NCI-H748 (cell line): Measurements from ENCODE around the gene LYPD3.

ENCODE experiments used
- DNase-seq: peaks from one replicate; lab custom pipeline; 2025; ENCODE audit not compliant: unreplicated experiment; lab: John Stamatoyannopoulos, UW

The LYPD3 gene

DNA sequence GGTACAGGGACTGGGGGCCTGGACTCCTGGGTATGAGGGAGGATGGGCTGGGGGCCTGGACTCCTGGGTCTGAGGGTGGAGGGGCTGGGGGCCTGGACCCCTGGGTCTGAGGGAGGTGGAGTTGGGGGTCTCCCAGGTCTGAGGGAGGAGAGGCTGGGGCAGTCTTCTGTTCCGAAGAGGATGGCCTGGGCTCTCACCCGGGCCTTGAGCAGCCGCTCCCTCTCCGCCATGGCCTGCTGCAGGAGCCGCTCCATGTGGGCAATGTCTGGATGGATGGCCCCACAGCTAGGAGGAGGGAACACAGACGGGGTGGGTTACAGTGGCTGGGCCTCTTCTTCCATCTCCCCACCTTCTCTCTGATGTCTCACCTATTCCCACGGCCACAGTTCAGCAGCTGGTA is 21.0 kb upstream of the LYPD3 start:
- no peak for DNase-seq

DNA sequence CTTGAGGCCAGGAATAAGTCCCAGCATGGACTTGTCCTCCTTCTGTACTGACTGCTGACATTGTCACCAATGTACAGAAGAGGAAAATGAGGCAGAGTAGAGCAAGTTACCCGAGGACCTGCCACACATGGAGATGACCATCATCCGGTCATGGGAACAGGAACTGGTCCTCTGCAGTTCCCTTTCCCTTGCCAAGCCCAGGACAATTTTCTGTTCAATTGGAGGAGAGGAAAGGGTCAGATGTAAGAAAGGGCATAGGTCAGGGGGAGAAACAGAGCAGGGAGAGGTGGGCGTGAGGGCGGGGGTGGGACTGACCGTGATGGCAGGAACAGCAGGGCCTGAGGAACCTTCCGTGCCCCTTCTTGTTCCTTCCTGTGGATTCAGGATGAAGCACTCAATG is 20.5 kb upstream of the LYPD3 start:
- DNase-seq = no peak

- DNase-seq = no peak
Observed at GRCh38 chr19:43483281-43483680, 17.9 kb upstream of the LYPD3 start.

DNA sequence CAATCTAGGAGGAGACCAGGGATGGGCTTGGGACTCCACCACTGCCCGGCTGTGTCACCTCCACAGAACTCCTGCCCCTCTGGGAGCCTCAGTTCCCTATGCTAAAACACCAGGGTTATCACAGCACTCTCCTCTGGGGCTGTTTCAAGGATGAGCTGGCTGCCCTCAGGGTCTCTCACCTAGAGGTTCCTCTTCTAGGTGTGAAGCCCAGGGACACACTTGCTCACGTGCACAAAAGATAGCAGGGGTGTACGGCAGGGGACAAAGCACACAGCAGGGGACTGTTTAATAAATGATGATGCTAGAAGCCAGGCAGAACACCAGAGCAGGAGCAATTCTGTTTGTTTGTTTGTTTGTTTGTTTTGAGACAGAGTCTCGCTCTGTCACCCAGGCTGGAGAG is 16.8 kb upstream of the LYPD3 start:
- no peak for DNase-seq

GRCh38 chr19:43481701-43482100 is 16.3 kb upstream of the LYPD3 start:
- DNase-seq = no peak

GRCh38 chr19:43480574-43480973 is 15.2 kb upstream of the LYPD3 start:
- DNase-seq = no peak

- DNase-seq = no peak
Observed at GRCh38 chr19:43479961-43480561, 14.7 kb upstream of the LYPD3 start.

DNA sequence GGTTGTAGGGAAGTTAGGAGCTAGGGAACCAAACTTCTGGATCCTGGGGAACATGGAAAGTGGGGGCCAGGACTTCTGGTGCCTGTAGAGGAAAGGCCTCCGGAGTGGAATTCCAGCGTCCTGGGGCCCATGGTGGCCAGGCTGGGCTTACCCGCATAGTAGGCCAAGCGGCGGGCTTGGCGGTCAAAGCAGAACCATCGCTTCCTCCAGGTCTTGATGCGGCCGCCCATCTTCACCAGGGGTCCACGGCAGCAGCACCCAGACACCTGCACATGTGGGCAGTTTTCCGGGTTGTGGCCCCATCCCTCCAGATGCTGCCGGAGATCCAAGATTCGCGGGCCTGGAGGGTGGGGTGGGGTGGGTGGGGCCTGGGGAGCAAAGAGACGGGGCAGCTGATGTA is 13.8 kb upstream of the LYPD3 start:
- no peak for DNase-seq

GRCh38 chr19:43478323-43478722 is 12.9 kb upstream of the LYPD3 start:
- DNase-seq = no peak

GRCh38 chr19:43476606-43477005 is 11.2 kb upstream of the LYPD3 start:
- DNase-seq = no peak

DNA sequence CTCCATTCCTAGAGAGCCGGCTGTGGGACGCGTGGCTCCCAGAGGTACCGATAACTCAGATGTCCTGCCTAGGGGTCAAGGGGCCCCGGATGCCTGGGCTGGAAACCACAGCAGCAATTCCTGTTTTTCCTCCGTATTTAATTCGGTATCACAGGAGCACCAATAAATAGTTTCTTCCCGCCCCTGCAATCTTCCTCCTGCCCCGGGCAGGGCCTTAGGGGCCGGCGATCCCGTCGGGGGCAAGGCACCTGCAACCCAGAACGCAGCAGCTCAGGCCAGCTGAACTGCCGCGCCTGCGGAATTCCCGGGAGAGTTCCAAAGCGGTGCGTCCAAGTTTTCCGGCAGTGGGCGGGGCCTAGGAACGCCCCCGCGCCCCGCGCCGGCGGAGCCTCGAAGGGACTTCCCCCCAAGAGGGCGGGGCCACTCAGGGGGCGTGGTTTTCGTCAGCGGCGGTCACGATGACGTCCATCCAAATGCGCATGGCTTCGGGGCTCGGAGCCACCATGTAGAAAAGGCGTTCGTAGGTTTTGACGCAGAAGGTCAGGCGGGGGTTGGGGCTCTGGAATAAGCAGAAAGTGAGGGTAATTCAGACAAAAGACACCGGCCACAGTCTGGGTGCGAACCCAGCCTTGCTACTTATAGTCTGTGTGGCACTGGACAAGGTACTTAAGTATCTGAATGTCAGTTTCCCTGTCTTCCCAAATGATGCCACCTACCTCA is 9.7 kb upstream of the LYPD3 start:
- DNase-seq = peak; percentile 94

DNA sequence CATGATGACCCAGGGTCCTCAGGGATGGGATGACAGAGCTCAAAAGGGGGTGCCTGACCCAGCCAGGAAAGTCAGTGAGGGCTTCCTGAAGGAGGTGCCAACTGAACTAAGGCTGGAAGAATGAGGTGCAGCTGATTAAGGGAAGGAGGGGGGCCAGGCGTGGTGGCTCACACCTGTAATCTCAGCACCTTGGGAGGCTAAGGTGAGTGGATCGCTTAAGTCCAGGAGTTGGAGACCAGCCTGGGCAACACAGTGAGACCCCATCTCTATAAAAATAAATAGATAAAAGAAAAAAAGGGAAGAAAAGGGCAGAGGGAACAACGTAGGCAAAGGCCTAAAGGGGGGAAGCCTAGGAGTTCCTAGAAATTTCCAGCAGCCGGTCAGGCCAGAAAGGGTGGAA is 9.1 kb upstream of the LYPD3 start:
- DNase-seq = no peak

GRCh38 chr19:43471091-43471490 is 5.7 kb upstream of the LYPD3 start:
- no peak for DNase-seq

- DNase-seq = no peak
Observed at GRCh38 chr19:43470288-43470687, 4.9 kb upstream of the LYPD3 start.

- DNase-seq = no peak
Observed at GRCh38 chr19:43469160-43469480, 3.7 kb upstream of the LYPD3 start.

- DNase-seq = no peak
Observed at GRCh38 chr19:43468354-43469159, 3.1 kb upstream of the LYPD3 start.

GRCh38 chr19:43467730-43468129 is 2.3 kb upstream of the LYPD3 start:
- DNase-seq = no peak

GRCh38 chr19:43467276-43467675 is 1.9 kb upstream of the LYPD3 start:
- DNase-seq = no peak

DNA sequence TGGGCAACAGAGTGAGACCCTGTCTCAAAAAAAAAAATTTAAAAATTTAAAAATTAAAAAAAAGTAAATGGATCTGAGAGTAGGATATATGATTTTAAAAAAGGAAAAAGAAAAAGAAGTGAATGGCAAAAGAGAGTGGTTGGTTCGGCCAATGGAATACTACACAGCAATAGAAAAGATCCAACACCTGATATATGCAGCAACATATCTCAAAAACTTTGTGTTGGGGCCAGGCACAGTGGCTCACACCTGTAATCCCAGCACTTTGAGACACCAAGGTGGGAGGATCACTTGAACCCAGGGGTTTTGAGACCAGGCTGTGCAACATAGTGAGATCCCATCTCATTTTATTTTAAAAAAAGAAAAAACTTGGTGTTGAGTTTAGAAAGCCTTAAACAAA is 1.4 kb upstream of the LYPD3 start:
- no peak for DNase-seq

DNA sequence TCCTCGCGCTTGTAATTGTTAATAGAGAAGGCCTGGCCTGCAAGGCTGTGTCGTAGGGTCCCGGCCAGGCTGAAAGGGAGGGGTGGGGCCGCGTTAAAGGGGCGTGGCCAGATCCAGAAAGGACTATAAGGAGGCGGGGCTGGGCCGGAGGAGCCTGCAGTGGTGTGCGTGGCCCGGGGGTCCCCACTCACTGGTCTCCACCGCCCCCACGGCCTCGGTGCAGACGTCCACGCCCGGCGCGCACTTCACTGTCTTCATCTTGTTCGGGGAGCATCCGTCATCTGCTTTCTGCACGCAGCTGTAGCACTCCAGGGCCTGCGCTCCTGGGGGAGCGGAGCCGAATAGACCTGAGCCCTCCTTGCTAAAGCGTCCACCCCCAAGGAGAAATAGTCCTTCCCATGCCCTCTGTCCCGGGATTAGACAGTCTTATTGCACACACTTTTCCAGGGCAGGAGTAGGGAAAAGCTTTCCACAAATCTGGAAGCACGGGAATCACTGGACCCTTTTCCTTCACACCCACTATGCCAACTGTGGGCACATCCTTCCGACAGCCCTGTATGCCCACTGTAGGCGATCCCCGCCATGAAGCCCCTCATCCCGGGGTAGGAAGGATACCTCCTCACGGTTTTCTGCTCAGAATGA is 1.2 kb downstream of the LYPD3 start:
- no peak for DNase-seq

DNA sequence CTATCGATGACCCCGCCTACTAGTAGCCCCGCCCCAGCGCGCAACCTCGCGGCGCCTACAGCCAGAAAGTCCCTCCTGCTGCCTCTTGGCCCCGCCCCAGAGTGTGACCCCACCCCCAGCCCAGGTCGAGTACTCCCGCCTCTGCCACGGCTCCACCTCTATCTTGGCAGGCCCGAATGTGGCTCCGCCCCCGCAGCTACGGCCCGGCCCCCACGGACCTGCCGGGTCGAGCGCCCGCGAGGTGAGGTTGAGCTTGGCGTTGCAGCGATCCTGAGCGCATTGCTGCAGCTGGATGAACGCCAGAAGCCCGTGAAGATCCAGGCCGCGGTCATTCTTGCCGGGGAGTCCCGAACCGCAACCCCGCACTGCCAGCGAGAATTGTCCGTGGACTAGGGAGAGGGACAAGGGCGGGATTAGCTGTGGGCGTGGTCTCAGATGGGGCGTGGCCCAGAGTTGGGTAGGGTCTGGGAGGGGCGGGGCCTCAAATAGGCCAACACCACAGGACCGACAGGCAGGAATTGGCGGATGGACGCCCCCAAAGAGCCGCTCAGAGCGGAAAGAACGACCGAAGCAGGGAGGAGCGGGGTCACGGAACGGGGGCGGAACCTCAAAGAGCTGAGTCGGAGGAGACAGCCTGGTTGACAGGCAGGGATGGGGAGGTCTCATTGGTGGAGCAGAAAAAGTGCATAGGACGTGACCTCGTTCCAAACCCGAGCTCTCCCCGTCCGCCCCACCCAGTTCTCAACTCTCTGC is 1.9 kb downstream of the LYPD3 start:
- peak; percentile 98 for DNase-seq
